ENCODE measurements around the gene RIMS4.
"Not testable (repeated sequence)": the region's sequence is repeated elsewhere in the genome, so short reads cannot be mapped to it uniquely, and the experiment has no call there.

RIMS4 gene

GRCh38 chr20:44790638-44791393 lies 19.5 kb downstream of the RIMS4 start:
- DNase-seq: no peak

GRCh38 chr20:44788706-44789456 lies 21.5 kb downstream of the RIMS4 start:
- no peak for DNase-seq

GRCh38 chr20:44787299-44787698 lies 23.0 kb downstream of the RIMS4 start:
- no peak for DNase-seq

GRCh38 chr20:44785768-44786167 lies 24.6 kb downstream of the RIMS4 start:
- DNase-seq: no peak

- DNase-seq: no peak
Observed at GRCh38 chr20:44784688-44785087, 25.7 kb downstream of the RIMS4 start.

GRCh38 chr20:44781791-44782190 lies 28.6 kb downstream of the RIMS4 start:
- DNase-seq: no peak

- DNase-seq: no peak
Observed at GRCh38 chr20:44781118-44781517, 29.2 kb downstream of the RIMS4 start.

- peak; percentile 42 for DNase-seq
Observed at GRCh38 chr20:44780226-44780625, 30.1 kb downstream of the RIMS4 start.

- DNase-seq: no peak
Observed at GRCh38 chr20:44776980-44777379, 33.4 kb downstream of the RIMS4 start.

- DNase-seq: no peak
Observed at GRCh38 chr20:44773070-44773829, 37.1 kb downstream of the RIMS4 start.

GRCh38 chr20:44772636-44773035 lies 37.7 kb downstream of the RIMS4 start:
- no peak for DNase-seq

- no peak for DNase-seq
Observed at GRCh38 chr20:44771172-44771535, 39.2 kb downstream of the RIMS4 start.

GRCh38 chr20:44770484-44771171 lies 39.7 kb downstream of the RIMS4 start:
- no peak for DNase-seq

GRCh38 chr20:44769481-44769863 lies 40.9 kb downstream of the RIMS4 start:
- DNase-seq: no peak

- no peak for DNase-seq
Observed at GRCh38 chr20:44768854-44769480, 41.4 kb downstream of the RIMS4 start.

GRCh38 chr20:44768256-44768655 lies 42.1 kb downstream of the RIMS4 start:
- no peak for DNase-seq

GRCh38 chr20:44765701-44766347 lies 44.5 kb downstream of the RIMS4 start:
- DNase-seq: no peak

GRCh38 chr20:44765091-44765490 lies 45.3 kb downstream of the RIMS4 start:
- DNase-seq: no peak

GRCh38 chr20:44763798-44764197 lies 46.5 kb downstream of the RIMS4 start:
- not testable (repeated sequence) for DNase-seq

GRCh38 chr20:44762466-44763140 lies 47.7 kb downstream of the RIMS4 start:
- no peak for DNase-seq

GRCh38 chr20:44761423-44761822 lies 48.9 kb downstream of the RIMS4 start:
- DNase-seq: no peak
